Naive thymus-derived CD4-positive, alpha-beta T cell (primary cell): ENCODE results near the gene NLRP3. TPM values are rescaled to one million over a fixed set of nuclear protein-coding genes. Genes with fewer than 3 reads are reported as not detected.
A peak's percentile ranks its signal among the peaks of the same experiment; 100 is the strongest.

Source experiments
- ATAC-seq: fragments of 150-1000 bp; cut with Tn5 transposase; 2 replicates; pipeline ENCODE4 v1.10.0; 2021; ENCODE audit warnings: mild to moderate bottlenecking, moderate library complexity
- CTCF ChIA-PET: fragments of 350-600 bp; sonication (Branson Sonifier 250); formaldehyde crosslinking; loops from one replicate; lab custom pipeline; 2021; ENCODE audit warnings: antibody characterized with exemption; lab: Charles Lee
- POLR2A ChIA-PET: fragments of 350-600 bp; sonication (Branson Sonifier 250); formaldehyde crosslinking; loops from one replicate; lab custom pipeline; 2021; ENCODE audit warnings: antibody characterized with exemption, inconsistent platforms; lab: Charles Lee
- DNase-seq, 9 donors: peaks; one replicate each; pipeline versions ENCODE4 v3.0.0 to v3.0.0-alpha.2; 2020 to 2022; ENCODE audit warnings: mixed read lengths in 1 of 9
- H3K27ac ChIP-seq: one replicate; pipeline ENCODE4 v1.7.0; 2013; ENCODE audit warnings: mild to moderate bottlenecking, low read depth, low read length, moderate library complexity
- H3K27me3 ChIP-seq, 2 donors: one replicate each; pipeline ENCODE4 v1.7.0; 2013; ENCODE audit warnings: low read length in 2 of 2, mild to moderate bottlenecking in 2 of 2, moderate library complexity in 2 of 2; ENCODE audit not compliant: control insufficient read depth in 2 of 2, insufficient read depth in 2 of 2
- H3K36me3 ChIP-seq, 3 experiments: 1 replicate in 2 of 3; 2 replicates in 1 of 3; pipeline ENCODE4 v1.7.0; 2013; ENCODE audit warnings: low read length in 3 of 3, mild to moderate bottlenecking in 3 of 3, moderate library complexity in 1 of 3; ENCODE audit not compliant: insufficient read depth in 3 of 3, control insufficient read depth in 2 of 3
- H3K4me1 ChIP-seq, 2 donors: one replicate each; pipeline ENCODE4 v1.7.0; 2013; ENCODE audit warnings: low read length in 2 of 2, mild to moderate bottlenecking in 2 of 2, moderate library complexity in 1 of 2; ENCODE audit not compliant: control insufficient read depth in 2 of 2, insufficient read depth in 2 of 2
- H3K4me3 ChIP-seq: 2 replicates; pipeline ENCODE4 v1.7.0; 2013; ENCODE audit warnings: mild to moderate bottlenecking, low read length
- H3K9me3 ChIP-seq, 3 experiments: 1 replicate in 2 of 3; 2 replicates in 1 of 3; pipeline ENCODE4 v1.7.0; 2013; ENCODE audit warnings: low read length in 3 of 3; ENCODE audit not compliant: control insufficient read depth in 2 of 3
- H3K27ac Mint-ChIP-seq, 9 donors: one replicate each; pipeline ENCODE4 v1.8.0; 2020 to 2022; ENCODE audit warnings: mixed read lengths in 9 of 9, mild to moderate bottlenecking in 8 of 9, moderate library complexity in 5 of 9, inconsistent platforms in 2 of 9
- H3K27me3 Mint-ChIP-seq, 5 donors: one replicate each; pipeline ENCODE4 v1.8.0; 2021 to 2022; ENCODE audit warnings: mixed read lengths in 5 of 5, mild to moderate bottlenecking in 1 of 5
- H3K36me3 Mint-ChIP-seq, 5 donors: one replicate each; pipeline ENCODE4 v1.8.0; 2020 to 2022; ENCODE audit warnings: mixed read lengths in 5 of 5, mild to moderate bottlenecking in 3 of 5, inconsistent platforms in 1 of 5
- H3K4me1 Mint-ChIP-seq, 7 donors: one replicate each; pipeline ENCODE4 v1.8.0; 2020 to 2022; ENCODE audit warnings: mixed read lengths in 7 of 7, mild to moderate bottlenecking in 3 of 7, inconsistent platforms in 1 of 7
- H3K4me3 Mint-ChIP-seq, 10 donors: one replicate each; pipeline ENCODE4 v1.8.0; 2020 to 2022; ENCODE audit warnings: mild to moderate bottlenecking in 10 of 10, mixed read lengths in 10 of 10, moderate library complexity in 6 of 10, inconsistent platforms in 2 of 10
- H3K9me3 Mint-ChIP-seq, 11 donors: one replicate each; pipeline ENCODE4 v1.8.0; 2020 to 2022; ENCODE audit warnings: mixed read lengths in 11 of 11, mild to moderate bottlenecking in 4 of 11, inconsistent platforms in 1 of 11, moderate library complexity in 1 of 11
- intact Hi-C, 2 donors: fragments of 100-400 bp; cut with micrococcal nuclease; formaldehyde crosslinking; loops; one replicate each; pipeline ENCODE4 v1.15.1; 2023
- polyA plus RNA-seq, 2 donors: library from polyadenylated mRNA; unstranded; fragments of 300-500 nt; fragmentation: Illumina TruSeq; gene quantifications; one replicate each; pipeline ENCODE4 v1.2.3, GENCODE V29; 2021
- total RNA-seq, 6 experiments: library from RNA in 5 of 6; stranded (reverse) in 5 of 6; gene quantifications; 1 replicate in 5 of 6; 2 replicates in 1 of 6; pipeline ENCODE4 v1.2.3 and lab custom pipeline; 2021 to 2026

Gene NLRP3
- total and polyA plus RNA-seq, 7 experiments from 2014 or later, result 0.70 to 90.6 (median 4.6) TPM

DNA sequence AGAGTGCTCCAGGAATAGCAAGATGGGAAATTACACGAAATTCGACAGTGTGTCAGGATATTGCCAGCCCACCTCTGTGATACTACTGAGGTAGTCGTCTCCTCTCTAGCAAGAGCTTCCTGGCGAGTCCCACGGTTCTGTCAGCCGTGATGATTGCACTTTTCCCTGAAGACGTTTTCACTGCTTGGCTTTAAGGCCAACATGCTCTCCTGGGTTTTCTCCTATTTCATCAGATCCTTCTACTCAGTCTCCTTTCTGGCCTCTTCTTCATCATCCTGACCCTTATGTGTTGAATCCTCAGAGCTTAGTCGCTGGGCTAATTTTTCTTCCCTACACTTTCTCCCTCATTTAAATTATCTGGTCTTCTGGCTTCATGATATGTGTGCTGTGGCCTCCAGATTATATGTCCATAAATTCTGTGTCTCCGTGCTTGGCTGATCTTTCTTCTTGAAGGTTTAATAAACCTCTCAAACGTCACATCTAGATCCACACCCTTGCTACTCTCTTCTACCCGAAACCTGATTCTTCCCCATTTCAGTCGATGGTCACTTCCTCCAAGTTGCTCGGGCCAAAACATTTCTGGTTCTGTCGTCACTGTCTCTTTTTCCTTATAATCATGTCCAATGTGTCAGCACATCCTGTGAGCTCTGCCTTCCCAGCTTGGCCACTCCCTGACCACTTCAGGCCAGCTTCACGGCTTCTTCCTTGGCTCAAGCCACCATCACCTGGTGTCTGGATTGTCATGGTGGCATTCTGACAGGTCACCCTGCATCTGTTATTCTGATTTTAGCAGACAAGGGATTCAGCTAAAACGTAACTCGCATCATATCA, 29.8 kb downstream of the NLRP3 start:
- H3K9me3 ChIP-seq, result no peaks in the 10 kb centered on the region
- H3K36me3 ChIP-seq, result peaks cover 0 to 47% (median 18%) of the 10 kb centered on the region in 3 experiments
- Mint-ChIP-seq H3K27me3 (no peaks in the 10 kb centered on the region), H3K9me3 (peaks cover 0 to 1% (median 0%) of the 10 kb centered on the region in 11 donors), H3K4me3 (peak overlapping the region in 1 of 10 donors; percentile 13), H3K36me3 (peaks cover 0 to 63% (median 44%) of the 10 kb centered on the region in 5 donors), H3K4me1 (peaks cover 0 to 16% (median 6%) of the 10 kb centered on the region in 7 donors), H3K27ac (peak overlapping the region in 1 of 9 donors; percentile 5)
- no peak overlapping the region for H3K27ac ChIP-seq
- intact Hi-C loops, result no loop called here
- H3K4me3 ChIP-seq, result no peak overlapping the region
- ChIA-PET POLR2A (no interaction called here), CTCF (no interaction called here)
- H3K4me1 ChIP-seq, result no peaks in the 10 kb centered on the region
- ATAC-seq, result peak; percentile 82
- H3K27me3 ChIP-seq, result no peaks in the 10 kb centered on the region
- DNase-seq, result no peak

- Mint-ChIP-seq H3K4me1 (peaks cover 0 to 19% (median 8%) of the 10 kb centered on the region in 7 donors), H3K4me3 (peak overlapping the region in 5 of 10 donors; percentile 12 to 68 (median 52)), H3K27me3 (no peaks in the 10 kb centered on the region), H3K36me3 (peaks cover 0 to 60% (median 39%) of the 10 kb centered on the region in 5 donors), H3K27ac (peak overlapping the region in 2 of 9 donors; percentile 17 to 27), H3K9me3 (peaks cover 0 to 1% (median 0%) of the 10 kb centered on the region in 11 donors)
- Histone ChIP-seq H3K4me3 (no peak overlapping the region), H3K27me3 (no peaks in the 10 kb centered on the region), H3K27ac (peak overlapping the region; percentile 50), H3K36me3 (peaks cover 0 to 47% (median 18%) of the 10 kb centered on the region in 3 experiments), H3K9me3 (no peaks in the 10 kb centered on the region), H3K4me1 (no peaks in the 10 kb centered on the region)
- POLR2A ChIA-PET, result no interaction called here
- CTCF ChIA-PET, result no interaction called here
- DNase-seq (no peak), ATAC-seq (no peak)
- intact Hi-C loops, result no loop called here
These were observed 31.4 kb downstream of the NLRP3 start for GRCh38 chr1:247447162-247447909.

- H3K9me3 Mint-ChIP-seq, result peaks cover 0 to 1% (median 0%) of the 10 kb centered on the region in 11 donors
- peak overlapping the region in 4 of 9 donors; percentile 60 to 72 (median 62) for H3K27ac Mint-ChIP-seq
- H3K4me1 Mint-ChIP-seq, result peaks cover 0 to 19% (median 8%) of the 10 kb centered on the region in 7 donors
- H3K9me3 ChIP-seq, result no peaks in the 10 kb centered on the region
- DNase-seq, result peak in 5 of 9 donors; percentile 8 to 29 (median 12)
- no peaks in the 10 kb centered on the region for H3K4me1 ChIP-seq
- ATAC-seq, result peak; percentile 12
- no peaks in the 10 kb centered on the region for H3K27me3 Mint-ChIP-seq
- peak overlapping the region in 5 of 10 donors; percentile 23 to 68 (median 60) for H3K4me3 Mint-ChIP-seq
- peaks cover 0 to 60% (median 39%) of the 10 kb centered on the region in 5 donors for H3K36me3 Mint-ChIP-seq
- H3K4me3 ChIP-seq, result no peak overlapping the region
- POLR2A ChIA-PET, result no interaction called here
- H3K36me3 ChIP-seq, result peaks cover 0 to 47% (median 18%) of the 10 kb centered on the region in 3 experiments
- no peaks in the 10 kb centered on the region for H3K27me3 ChIP-seq
- intact Hi-C loops, result loop anchor here in 1 of 2 donors (1.0 to 2.0 kb wide), 2 partner anchors 41 to 58 kb away; no protein-coding TSS in a partner anchor
- CTCF ChIA-PET, result interaction anchor here (0.6 to 1.5 kb wide), 2 partner anchors 59 to 75 kb away, joined by 3 to 5 read pairs; no protein-coding TSS in a partner anchor
- peak overlapping the region; percentile 50 for H3K27ac ChIP-seq
These were observed 32.3 kb downstream of the NLRP3 start for GRCh38 chr1:247448107-247448791.

DNA sequence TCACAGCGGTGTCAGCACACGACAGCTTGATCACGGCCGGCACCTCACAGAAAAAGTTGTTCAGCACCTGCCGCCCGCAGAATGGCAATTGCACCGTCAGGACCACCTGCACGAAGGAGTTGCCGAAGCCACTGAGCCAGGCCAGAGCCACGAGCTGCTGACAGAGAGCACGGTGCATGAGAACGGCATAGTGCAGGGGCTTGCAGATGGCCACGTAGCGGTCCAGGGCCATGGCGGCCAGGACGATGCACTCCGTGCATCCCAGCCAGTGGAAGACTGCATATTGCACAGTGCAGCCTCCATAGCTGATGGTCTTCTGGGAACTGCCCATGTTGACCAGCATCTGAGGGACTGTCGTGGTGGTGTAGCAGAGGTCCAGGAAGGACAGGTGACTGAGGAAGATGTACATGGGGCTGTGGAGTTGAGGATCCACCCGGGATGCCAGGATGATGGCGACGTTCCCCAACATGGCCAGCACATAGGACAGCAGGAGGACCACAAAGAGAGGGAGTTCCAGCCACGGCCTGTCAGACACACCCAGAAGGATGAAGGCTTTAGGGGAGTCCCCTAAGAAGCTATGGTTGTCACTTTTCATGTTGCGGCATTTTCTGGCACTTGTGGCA, 35.5 kb downstream of the NLRP3 start:
- intact Hi-C loops, result no loop called here
- CTCF ChIA-PET, result no interaction called here

GRCh38 chr1:247452447-247453039, 36.6 kb downstream of the NLRP3 start:
- no peaks in the 10 kb centered on the region for H3K27me3 ChIP-seq
- intact Hi-C loops, result no loop called here
- peaks cover 0 to 7% (median 5%) of the 10 kb centered on the region in 5 donors for H3K27me3 Mint-ChIP-seq
- H3K36me3 Mint-ChIP-seq, result peaks cover 0 to 20% (median 10%) of the 10 kb centered on the region in 5 donors
- peaks cover 2 to 18% (median 8%) of the 10 kb centered on the region in 7 donors for H3K4me1 Mint-ChIP-seq
- H3K4me1 ChIP-seq, result peaks cover 0 to 8% of the 10 kb centered on the region in 2 donors
- H3K9me3 Mint-ChIP-seq, result peaks cover 0 to 1% (median 0%) of the 10 kb centered on the region in 11 donors
- H3K36me3 ChIP-seq, result peaks cover 0 to 13% (median 4%) of the 10 kb centered on the region in 3 experiments
- DNase-seq, result no peak
- POLR2A ChIA-PET, result no interaction called here
- H3K27ac Mint-ChIP-seq, result no peak overlapping the region
- CTCF ChIA-PET, result no interaction called here
- no peak overlapping the region for H3K4me3 ChIP-seq
- no peaks in the 10 kb centered on the region for H3K9me3 ChIP-seq
- ATAC-seq, result no peak
- H3K4me3 Mint-ChIP-seq, result no peak overlapping the region
- no peak overlapping the region for H3K27ac ChIP-seq

More for the DNA sequence above, 35.5 kb downstream of the NLRP3 start:
- Histone ChIP-seq H3K27ac (no peak overlapping the region), H3K4me1 (no peaks in the 10 kb centered on the region), H3K36me3 (peaks cover 0 to 20% (median 4%) of the 10 kb centered on the region in 3 experiments), H3K27me3 (no peaks in the 10 kb centered on the region), H3K4me3 (no peak overlapping the region), H3K9me3 (no peaks in the 10 kb centered on the region)
- ATAC-seq (peak; percentile 30), DNase-seq (no peak)
- Mint-ChIP-seq H3K4me3 (no peak overlapping the region), H3K27me3 (peaks cover 0 to 6% (median 0%) of the 10 kb centered on the region in 5 donors), H3K36me3 (peaks cover 0 to 30% (median 21%) of the 10 kb centered on the region in 5 donors), H3K27ac (no peak overlapping the region), H3K9me3 (peaks cover 0 to 1% (median 0%) of the 10 kb centered on the region in 11 donors), H3K4me1 (peaks cover 0 to 17% (median 8%) of the 10 kb centered on the region in 7 donors)
- POLR2A ChIA-PET, result no interaction called here
